Measurements from ENCODE around the gene BAZ1A.
"Not testable (repeated sequence)": the region's sequence is repeated elsewhere in the genome, so short reads cannot be mapped to it uniquely, and the experiment has no call there.

The BAZ1A gene

GRCh38 chr14:34851395-34851794 lies 23.8 kb downstream of the BAZ1A start:
- no peak for DNase-seq

DNA sequence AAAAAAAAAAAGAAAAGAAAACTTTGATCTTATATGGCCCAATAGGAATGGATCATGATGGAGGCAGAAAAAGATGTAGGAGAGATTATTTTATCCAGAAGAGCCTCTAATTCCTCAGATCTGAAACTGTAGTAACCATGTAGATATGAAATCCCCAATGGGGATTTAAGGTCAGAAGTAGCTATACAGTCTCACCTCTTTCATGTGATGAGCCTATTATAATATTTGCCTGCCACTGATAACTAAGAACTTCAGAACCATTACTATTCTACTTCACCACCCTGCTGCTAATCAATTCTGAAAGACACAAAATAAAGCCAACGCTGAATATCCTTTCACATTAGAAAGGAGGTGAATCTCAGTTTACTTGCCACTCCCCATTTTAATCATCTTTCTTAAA lies 29.3 kb downstream of the BAZ1A start:
- no peak for DNase-seq

DNA sequence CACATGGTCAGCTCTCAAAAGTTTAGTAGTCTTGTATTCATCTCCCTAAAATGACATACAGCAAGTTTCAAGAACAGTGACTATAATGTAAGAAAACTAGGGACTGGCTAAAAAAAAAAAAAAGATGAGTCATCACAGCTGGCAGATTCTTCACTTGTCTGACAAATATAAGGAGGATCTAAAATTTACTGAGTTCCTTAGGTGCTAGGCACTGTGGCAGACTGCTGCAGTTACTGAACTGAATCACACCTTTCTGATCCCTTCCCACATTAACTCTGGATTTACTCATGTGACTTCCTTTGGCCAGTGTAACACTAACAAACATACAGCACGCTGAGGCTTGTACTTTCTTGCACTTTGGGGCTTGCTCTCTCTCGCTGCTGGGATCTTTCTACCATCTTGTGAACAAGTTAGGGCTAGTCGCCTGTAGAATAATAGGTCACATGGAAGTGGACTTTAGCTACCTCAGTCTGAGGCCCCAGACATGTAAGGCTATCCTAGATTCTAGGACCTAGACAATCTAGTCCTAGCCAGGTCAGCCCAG lies 32.1 kb downstream of the BAZ1A start:
- DNase-seq, result no peak

- no peak for DNase-seq
Measured at GRCh38 chr14:34837801-34838322, 37.3 kb downstream of the BAZ1A start.

DNA sequence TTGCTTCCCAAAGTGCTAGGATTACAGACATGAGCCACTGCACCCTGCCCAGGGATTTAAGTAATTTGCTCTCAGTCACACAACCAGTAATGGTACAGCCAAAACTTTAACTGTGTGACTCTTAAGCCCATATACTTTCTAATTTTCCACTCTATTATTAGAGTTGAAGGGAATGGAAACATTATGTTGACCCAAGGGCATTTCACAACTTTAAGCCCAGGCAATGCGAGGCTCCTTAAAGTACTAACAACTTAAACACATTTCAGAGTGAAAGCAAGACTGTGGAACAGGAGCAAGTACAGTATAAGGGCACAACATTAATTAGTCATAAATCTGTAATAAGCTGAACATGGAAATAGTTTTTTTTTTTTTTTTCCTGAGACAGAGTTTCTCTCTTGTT lies 39.8 kb downstream of the BAZ1A start:
- DNase-seq, result no peak

- no peak for DNase-seq
Measured at GRCh38 chr14:34833549-34834523, 41.3 kb downstream of the BAZ1A start.

GRCh38 chr14:34826661-34827060 lies 48.5 kb downstream of the BAZ1A start:
- DNase-seq, result no peak

GRCh38 chr14:34824826-34825225 lies 50.3 kb downstream of the BAZ1A start:
- no peak for DNase-seq

DNA sequence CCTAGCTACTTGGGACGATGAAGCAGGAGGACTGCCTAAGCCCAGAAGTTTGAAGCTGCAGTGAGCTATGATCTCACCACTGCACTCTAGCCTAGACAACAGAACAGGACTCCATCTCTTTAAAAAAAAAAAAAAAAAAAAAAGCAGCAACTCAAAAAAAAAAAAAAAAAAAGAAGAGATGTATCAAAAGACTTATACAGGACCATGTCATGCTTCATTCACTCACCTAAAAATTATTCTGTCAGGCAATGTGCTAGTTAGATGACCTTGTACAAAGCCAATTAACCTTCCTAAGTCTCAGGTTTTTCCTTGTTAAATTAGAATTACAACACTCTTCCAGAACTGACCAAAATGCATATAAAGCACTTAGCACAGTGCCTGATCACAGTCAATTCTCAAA lies 50.9 kb downstream of the BAZ1A start:
- no peak for DNase-seq

DNA sequence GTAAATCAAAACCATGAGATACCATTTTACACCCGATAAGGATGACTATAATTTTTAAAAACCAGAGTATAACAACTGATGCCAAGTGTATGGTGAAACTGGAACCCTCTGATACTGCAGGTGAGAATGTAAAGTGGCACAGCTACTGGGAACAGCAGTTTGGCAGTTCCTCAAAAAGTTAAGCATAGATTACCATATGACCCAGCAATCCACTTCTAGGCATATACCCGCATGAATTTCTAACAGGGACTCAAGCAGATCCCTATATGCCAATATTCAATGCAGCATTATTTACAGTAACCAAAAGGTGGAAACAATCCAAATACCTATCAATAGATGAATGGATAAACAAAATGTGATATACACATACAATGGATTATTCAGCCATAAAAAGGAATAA lies 57.4 kb downstream of the BAZ1A start:
- DNase-seq, result no peak

- no peak for DNase-seq
Measured at GRCh38 chr14:34810028-34810427, 65.1 kb downstream of the BAZ1A start.

- no peak for DNase-seq
Measured at GRCh38 chr14:34806257-34806656, 68.9 kb downstream of the BAZ1A start.

- no peak for DNase-seq
Measured at GRCh38 chr14:34804933-34805332, 70.2 kb downstream of the BAZ1A start.

DNA sequence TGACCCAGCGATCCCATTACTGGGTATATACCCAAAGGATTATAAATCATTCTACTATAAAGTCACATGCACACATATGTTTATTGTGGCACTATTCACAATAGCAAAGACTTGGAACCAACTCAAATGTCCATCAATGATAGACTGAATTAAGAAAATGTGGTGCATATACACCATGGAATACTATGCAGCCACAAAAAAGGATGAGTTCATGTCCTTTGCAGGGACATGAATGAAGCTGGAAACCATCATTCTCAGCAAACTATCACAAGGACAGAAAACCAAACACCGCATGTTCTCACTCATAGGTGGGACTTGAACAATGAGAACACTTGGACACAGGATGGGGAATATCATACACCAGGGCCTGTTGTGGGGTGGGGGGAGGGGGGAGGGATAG lies 76.3 kb downstream of the BAZ1A start:
- not testable (repeated sequence) for DNase-seq

DNA sequence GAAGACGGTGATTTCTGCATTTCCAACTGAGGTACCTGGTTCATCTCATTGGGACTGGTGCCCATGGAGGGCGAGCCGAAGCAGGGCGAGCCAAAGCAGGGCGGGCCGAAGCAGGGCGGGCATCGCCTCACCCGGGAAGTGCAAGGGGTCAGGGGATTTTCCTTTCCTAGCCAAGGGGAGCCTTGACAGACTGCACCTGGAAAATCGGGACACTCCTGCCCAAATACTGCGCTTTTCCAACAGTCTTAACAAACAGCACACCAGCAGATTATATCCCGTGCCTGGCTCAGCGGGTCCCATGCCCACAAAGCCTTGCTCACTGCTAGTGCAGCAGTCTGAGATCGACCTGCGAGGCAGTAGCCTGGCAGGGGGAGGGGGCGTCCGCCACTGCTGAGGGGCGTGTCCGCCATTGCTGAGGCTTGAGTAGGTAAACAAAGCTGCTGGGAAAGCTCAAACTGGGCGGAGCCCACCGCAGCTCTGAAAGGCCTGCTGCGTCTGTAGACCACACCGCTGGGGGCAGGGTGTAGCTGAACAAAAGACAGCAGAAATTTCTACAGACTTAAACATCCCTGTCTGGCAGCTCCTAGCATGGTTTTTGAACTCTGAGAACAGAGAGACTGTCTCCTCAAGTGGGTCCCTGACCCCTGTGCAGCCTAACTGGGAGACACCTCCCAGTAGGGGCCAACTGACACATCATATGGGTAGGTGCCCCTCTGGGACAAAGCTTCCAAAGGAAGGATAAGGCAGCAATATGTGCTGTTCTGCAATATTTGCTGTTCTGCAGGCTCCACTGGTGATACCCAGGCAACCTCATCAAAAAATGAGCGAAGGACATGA lies 77.2 kb downstream of the BAZ1A start:
- DNase-seq, result no peak

DNA sequence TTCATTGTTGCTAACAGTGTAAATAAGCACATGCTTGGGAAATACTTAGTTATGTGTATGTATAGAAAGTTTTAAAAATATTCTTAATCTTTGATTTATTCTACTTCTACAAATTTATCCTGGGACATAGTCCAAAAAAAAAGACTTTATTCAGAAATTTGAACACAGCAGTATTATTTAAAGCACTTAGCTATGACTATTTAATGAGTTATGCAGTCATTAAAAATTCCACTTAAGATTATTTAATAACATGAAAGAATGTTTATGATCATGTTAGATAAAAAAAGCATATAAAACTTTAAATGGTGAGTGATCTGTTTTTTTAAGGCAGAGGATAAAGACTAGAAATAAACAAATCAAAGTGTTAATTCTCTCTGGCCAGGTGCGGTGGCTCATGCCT lies 78.3 kb downstream of the BAZ1A start:
- DNase-seq, result no peak

- DNase-seq, result no peak
Measured at GRCh38 chr14:34794941-34795340, 80.2 kb downstream of the BAZ1A start.

GRCh38 chr14:34794217-34794616 lies 80.9 kb downstream of the BAZ1A start:
- no peak for DNase-seq

DNA sequence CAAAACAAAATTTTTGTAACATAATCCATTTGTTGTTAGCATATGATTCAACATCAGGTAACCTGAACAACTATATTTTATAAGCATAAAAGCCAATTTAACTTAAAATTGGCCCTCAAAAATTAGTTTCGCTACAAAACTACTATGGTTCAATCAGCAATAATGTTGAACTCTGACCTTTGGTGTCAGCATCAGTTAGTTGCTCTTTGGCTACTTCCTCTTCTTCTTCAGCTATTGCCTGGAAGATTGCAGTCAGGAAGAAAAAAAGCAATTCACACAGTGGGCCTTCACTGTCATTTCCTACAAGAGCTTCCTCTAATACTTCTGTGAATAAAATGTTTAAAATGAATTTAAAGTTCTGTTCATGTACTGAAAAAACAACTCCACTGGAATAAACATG lies 82.6 kb downstream of the BAZ1A start:
- DNase-seq, result no peak

GRCh38 chr14:34785223-34786006 lies 89.7 kb downstream of the BAZ1A start:
- DNase-seq, result no peak

- no peak for DNase-seq
Measured at GRCh38 chr14:34782031-34782430, 93.1 kb downstream of the BAZ1A start.

GRCh38 chr14:34781242-34781641 lies 93.9 kb downstream of the BAZ1A start:
- DNase-seq, result no peak

DNA sequence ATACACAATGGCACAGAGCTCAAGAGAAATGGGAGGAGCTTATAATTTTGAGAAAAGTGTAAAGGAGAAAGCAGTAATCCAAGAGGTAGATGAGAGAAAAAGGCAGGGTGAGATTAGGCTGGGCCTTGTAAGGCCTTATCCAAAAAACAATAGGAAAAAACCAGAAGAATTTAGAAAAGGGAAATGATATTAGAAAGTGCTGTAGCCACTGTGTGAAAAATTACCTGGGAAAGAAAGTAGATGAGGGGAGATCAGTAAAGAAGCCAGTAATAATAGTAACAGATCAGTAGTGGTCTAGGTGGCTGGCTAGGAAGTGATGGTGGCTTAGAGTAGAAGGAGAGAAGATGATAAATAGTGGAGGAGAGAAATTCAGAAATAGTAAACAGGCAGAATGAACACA lies 94.5 kb downstream of the BAZ1A start:
- no peak for DNase-seq

Data from right hindlimb (tissue), 1 donor.